AG04450 (cell line): Measurements from ENCODE around the gene SLC16A7. TPM values are rescaled to one million over a fixed set of nuclear protein-coding genes. Genes with fewer than 3 reads are reported as not detected.

ENCODE experiments used
- CTCF ChIA-PET: fragments of 300-600, 350-600 bp; formaldehyde crosslinking; extraction: SDS; loops from one replicate; lab custom pipeline; 2022; ENCODE audit warnings: antibody characterized with exemption, inconsistent platforms; lab: Charles Lee
- POLR2A ChIA-PET: fragments of 350-600 bp; formaldehyde crosslinking; extraction: SDS; loops from one replicate; lab custom pipeline; 2021; ENCODE audit warnings: antibody characterized with exemption, inconsistent platforms; lab: Yijun Ruan, JAX
- DNase-seq: peaks from one replicate; pipeline ENCODE4 v3.0.0-alpha.2; 2011; ENCODE audit warnings: low read depth, low spot score
- H3K27ac ChIP-seq: one replicate; pipeline ENCODE4 v1.5.1; 2012; ENCODE audit warnings: low read depth, low read length, control low read depth
- H3K27me3 ChIP-seq: one replicate; pipeline ENCODE4 v1.6.0; 2012; ENCODE audit warnings: low read length; ENCODE audit not compliant: control insufficient read depth, insufficient read depth
- H3K4me3 ChIP-seq: 2 replicates; pipeline ENCODE4 v1.5.1; 2011; ENCODE audit warnings: mild to moderate bottlenecking, low read depth, low read length, control low read depth
- H3K9me3 ChIP-seq: 2 replicates; pipeline ENCODE4 v1.5.1; 2012; ENCODE audit warnings: low read length; ENCODE audit not compliant: control insufficient read depth, insufficient read depth
- polyA plus RNA-seq: library from polyadenylated mRNA; depleted of rRNA; stranded (reverse); fragments of >200 nt; gene quantifications from 2 replicates; pipeline ENCODE4 v1.2.3, GENCODE V29; 2011
- TF ChIP-seq, protein P1 (sequence below): IDR thresholded peaks from 2 replicates; pipeline ENCODE4 v1.5.1; 2011; ENCODE audit warnings: low read depth, low read length, control low read depth, inconsistent platforms

Gene SLC16A7
- polyA plus RNA-seq, 1 experiment, result 9.3 TPM

DNA sequence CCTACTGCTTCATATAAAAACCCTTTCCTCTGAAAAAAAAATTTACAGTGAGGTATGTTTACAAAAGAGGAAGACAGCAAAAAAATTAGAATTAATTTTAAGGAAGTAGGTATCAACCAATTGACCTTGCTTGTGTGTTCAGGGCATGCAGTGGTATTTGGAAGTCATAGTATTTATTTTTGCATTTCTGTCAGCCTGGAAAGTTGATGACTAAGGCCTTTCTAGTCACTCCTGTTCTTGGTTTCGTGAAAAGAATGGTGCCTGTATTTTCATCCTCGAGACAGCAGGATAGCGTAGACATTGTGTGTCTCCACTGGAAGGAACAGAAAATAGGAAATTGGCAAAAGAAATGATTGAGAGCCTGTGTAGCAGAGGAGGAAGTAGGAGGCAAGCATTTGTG lies 24.5 kb downstream of the SLC16A7 start:
- Histone ChIP-seq H3K27me3 (no peaks in the 10 kb centered on the region), H3K9me3 (no peaks in the 10 kb centered on the region), H3K27ac (no peak overlapping the region), H3K4me3 (no peak overlapping the region)
- CTCF ChIA-PET, result interaction anchor here (1.0 kb wide), 1 partner anchor 188 kb away, joined by 3 read pairs; no protein-coding TSS in a partner anchor
- DNase-seq, result no peak
- TF ChIP-seq, protein P1, sequence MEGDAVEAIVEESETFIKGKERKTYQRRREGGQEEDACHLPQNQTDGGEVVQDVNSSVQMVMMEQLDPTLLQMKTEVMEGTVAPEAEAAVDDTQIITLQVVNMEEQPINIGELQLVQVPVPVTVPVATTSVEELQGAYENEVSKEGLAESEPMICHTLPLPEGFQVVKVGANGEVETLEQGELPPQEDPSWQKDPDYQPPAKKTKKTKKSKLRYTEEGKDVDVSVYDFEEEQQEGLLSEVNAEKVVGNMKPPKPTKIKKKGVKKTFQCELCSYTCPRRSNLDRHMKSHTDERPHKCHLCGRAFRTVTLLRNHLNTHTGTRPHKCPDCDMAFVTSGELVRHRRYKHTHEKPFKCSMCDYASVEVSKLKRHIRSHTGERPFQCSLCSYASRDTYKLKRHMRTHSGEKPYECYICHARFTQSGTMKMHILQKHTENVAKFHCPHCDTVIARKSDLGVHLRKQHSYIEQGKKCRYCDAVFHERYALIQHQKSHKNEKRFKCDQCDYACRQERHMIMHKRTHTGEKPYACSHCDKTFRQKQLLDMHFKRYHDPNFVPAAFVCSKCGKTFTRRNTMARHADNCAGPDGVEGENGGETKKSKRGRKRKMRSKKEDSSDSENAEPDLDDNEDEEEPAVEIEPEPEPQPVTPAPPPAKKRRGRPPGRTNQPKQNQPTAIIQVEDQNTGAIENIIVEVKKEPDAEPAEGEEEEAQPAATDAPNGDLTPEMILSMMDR, result no peak
- POLR2A ChIA-PET, result no interaction called here

DNA sequence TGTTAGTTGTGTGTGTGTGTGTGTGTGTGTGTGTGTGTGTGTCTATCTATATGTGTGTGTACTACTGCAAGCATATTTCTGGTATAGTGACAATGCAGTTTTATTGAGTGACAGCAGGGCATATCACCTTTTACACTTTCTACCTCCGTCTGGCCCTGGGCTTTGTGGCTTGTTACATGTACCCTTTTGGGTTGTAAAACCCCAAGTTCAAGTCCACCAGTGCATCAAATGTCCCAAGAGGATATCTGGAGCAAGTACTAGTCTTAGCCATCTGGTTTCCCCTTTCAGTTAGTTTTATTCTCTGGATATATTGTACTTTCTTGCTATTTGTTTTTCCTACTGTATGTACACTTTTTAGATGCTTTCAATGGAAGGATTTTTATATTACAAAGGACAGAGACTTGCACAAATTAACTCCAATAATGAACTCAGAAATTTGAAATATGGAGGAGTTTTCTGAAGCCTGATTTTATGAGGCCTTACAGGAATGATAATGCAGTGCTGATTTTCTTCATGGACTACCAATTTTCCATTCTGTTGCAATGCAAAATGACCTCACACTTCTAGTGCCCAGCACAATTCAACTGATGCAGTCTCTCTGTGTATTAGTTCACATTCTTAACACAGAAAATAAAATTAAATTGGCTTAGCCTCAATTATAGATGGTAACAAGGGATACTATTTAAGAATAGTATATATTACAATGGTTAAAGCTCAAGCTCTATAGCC lies 29.1 kb downstream of the SLC16A7 start:
- TF ChIP-seq, protein P1, result no peak
- H3K4me3 ChIP-seq, result no peak overlapping the region
- H3K27me3 ChIP-seq, result no peaks in the 10 kb centered on the region
- no peak for DNase-seq
- ChIA-PET CTCF (interaction anchor here (0.9 kb wide), 1 partner anchor 183 kb away, joined by 3 read pairs; no protein-coding TSS in a partner anchor), POLR2A (no interaction called here)
- H3K27ac ChIP-seq, result no peak overlapping the region
- H3K9me3 ChIP-seq, result no peaks in the 10 kb centered on the region

DNA sequence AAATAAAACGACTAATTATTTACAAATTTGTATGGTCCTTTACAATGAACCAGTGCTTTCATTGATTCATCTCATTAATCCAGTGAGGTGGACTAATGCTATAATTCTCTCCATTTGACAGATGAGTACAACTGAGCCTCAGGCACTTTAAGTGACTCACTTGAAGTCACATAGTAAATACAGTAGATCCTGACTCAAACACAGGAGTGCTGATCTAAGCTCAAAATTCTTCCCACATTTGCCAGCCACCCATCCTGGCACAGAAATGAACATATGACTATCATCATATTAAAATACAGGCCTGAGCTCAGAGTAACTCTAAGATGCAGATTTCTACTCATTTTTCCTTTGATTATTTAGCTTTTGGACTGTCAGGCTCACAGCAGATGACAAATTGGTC lies 30.6 kb downstream of the SLC16A7 start:
- Histone ChIP-seq H3K4me3 (no peak overlapping the region), H3K27ac (no peak overlapping the region), H3K27me3 (no peaks in the 10 kb centered on the region), H3K9me3 (no peaks in the 10 kb centered on the region)
- DNase-seq, result no peak
- ChIA-PET POLR2A (no interaction called here), CTCF (no interaction called here)
- TF ChIP-seq, protein P1, result no peak

DNA sequence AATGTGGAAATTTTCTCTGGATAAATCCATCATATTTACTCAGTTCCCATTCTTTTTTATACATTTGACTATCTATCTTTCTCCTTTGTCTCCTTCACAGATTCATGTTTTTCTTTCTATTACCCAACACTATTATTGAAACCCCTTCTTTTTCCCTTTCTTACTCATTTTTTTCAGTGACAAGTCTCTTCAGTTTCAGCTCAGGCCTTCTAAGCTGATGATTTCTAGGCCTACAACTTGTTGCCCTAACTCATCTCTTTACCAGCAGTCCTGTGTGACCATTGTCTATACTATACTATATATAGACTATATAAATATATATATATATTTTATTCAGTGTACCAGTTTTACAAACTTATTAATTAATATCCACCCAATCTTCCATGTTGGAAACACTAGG lies 31.8 kb downstream of the SLC16A7 start:
- POLR2A ChIA-PET, result no interaction called here
- Histone ChIP-seq H3K27me3 (no peaks in the 10 kb centered on the region), H3K9me3 (no peaks in the 10 kb centered on the region), H3K4me3 (no peak overlapping the region), H3K27ac (no peak overlapping the region)
- TF ChIP-seq, protein P1, result no peak
- CTCF ChIA-PET, result no interaction called here
- no peak for DNase-seq

DNA sequence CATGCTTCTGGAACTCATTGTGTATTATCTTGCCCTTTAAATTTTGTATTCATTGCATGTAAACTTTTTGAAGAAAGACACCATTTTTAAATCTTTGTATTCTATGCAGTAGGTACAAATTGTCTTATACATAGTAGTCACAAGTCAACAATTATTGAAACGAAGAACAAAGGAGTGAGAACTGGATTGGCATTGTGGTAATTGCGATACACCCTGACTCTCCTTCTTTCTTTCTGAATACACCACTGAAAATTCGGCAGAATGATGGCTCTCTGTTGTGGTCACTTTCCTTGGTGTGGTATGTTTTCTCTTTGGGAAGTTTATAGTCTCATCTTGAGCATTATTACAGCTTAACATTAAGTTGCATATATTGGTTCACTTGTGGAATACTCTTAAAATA lies 34.1 kb downstream of the SLC16A7 start:
- no peak for DNase-seq
- POLR2A ChIA-PET, result no interaction called here
- no peak overlapping the region for H3K27ac ChIP-seq
- H3K27me3 ChIP-seq, result no peaks in the 10 kb centered on the region
- CTCF ChIA-PET, result interaction anchor here (0.8 kb wide), 1 partner anchor 178 kb away, joined by 3 read pairs; no protein-coding TSS in a partner anchor
- TF ChIP-seq, protein P1, result no peak
- H3K9me3 ChIP-seq, result no peaks in the 10 kb centered on the region
- H3K4me3 ChIP-seq, result no peak overlapping the region
